B cell (primary cell): ENCODE data around the gene HOXB9. TPM values are rescaled to one million over a fixed set of nuclear protein-coding genes. Genes with fewer than 3 reads are reported as not detected.

Experiments used
- ATAC-seq: fragments of 200-7000 bp; cut with Tn5 transposase; one replicate; pipeline ENCODE4 v1.10.0; 2021; ENCODE audit warnings: low read depth, mild to moderate bottlenecking, moderate number of reproducible peaks, moderate library complexity
- CTCF ChIA-PET: fragments of 350-600 bp; sonication (Branson Sonifier 250); formaldehyde crosslinking; loops from one replicate; lab custom pipeline; 2021; ENCODE audit warnings: antibody characterized with exemption, inconsistent platforms; lab: Charles Lee
- POLR2A ChIA-PET: fragments of 350-600 bp; sonication (Branson Sonifier 250); formaldehyde crosslinking; loops from one replicate; lab custom pipeline; 2021; ENCODE audit warnings: antibody characterized with exemption; lab: Charles Lee
- DNase-seq: peaks from one replicate; pipeline ENCODE4 v3.0.0; 2013
- H2AFZ ChIP-seq: 2 replicates; pipeline ENCODE4 v1.6.1; 2012; ENCODE audit warnings: mild to moderate bottlenecking, low read depth, low read length; ENCODE audit not compliant: insufficient read depth, poor library complexity, severe bottlenecking
- H3K27ac ChIP-seq, 2 donors: 1 replicate in 1 of 2; 2 replicates in 1 of 2; pipeline ENCODE4 v1.5.1; 2012 to 2013; ENCODE audit warnings: low read length in 2 of 2, mild to moderate bottlenecking in 2 of 2, moderate library complexity in 1 of 2
- H3K27me3 ChIP-seq, 4 experiments: fragments of 200-600 bp in 1 of 4; sonication (generic) in 1 of 4; replicated peaks in 1 of 4; 1 replicate in 2 of 4; 2 replicates in 2 of 4; pipeline versions ENCODE4 v1.6.1 to v1.7.0; 2013 to 2016; ENCODE audit warnings: low read length in 3 of 4, mild to moderate bottlenecking in 2 of 4, mixed read lengths in 1 of 4, moderate library complexity in 1 of 4; ENCODE audit not compliant: insufficient read depth in 4 of 4, control insufficient read depth in 3 of 4; ENCODE audit errors: control extremely low read depth in 1 of 4
- H3K36me3 ChIP-seq, 2 experiments: replicated peaks in 1 of 2; 1 replicate in 1 of 2; 2 replicates in 1 of 2; pipeline versions ENCODE4 v1.6.1 to v1.7.1; 2013; ENCODE audit warnings: low read length in 1 of 2; ENCODE audit not compliant: insufficient read depth in 2 of 2, control insufficient read depth in 1 of 2; ENCODE audit errors: control extremely low read depth in 1 of 2, extremely low read depth in 1 of 2
- H3K4me1 ChIP-seq, 2 donors: fragments of 200-600 bp in 1 of 2; sonication (generic) in 1 of 2; 1 replicate in 1 of 2; 2 replicates in 1 of 2; pipeline versions ENCODE4 v1.5.1 to v1.6.1; 2013 to 2017; ENCODE audit warnings: low read length in 2 of 2; ENCODE audit not compliant: control insufficient read depth in 2 of 2, insufficient read depth in 2 of 2
- H3K4me2 ChIP-seq: replicated peaks from 2 replicates; pipeline ENCODE3; 2012; ENCODE audit warnings: mild to moderate bottlenecking, low read depth, low read length; ENCODE audit not compliant: poor library complexity, severe bottlenecking
- H3K4me3 ChIP-seq, 5 experiments: fragments of 200-600 bp in 1 of 5; sonication (generic) in 1 of 5; 1 replicate in 3 of 5; 2 replicates in 2 of 5; pipeline versions ENCODE4 v1.5.1 to v1.7.0; 2011 to 2016; ENCODE audit warnings: low read length in 4 of 5, mild to moderate bottlenecking in 4 of 5, low read depth in 2 of 5, control low read depth in 1 of 5, moderate library complexity in 1 of 5; ENCODE audit not compliant: insufficient read depth in 1 of 5; ENCODE audit errors: control extremely low read depth in 1 of 5, extremely low read depth in 1 of 5
- H3K79me2 ChIP-seq: fragments of 200-600 bp; sonication (generic); one replicate; pipeline ENCODE4 v1.6.0; 2016; ENCODE audit warnings: low read length; ENCODE audit not compliant: control insufficient read depth, insufficient read depth
- H3K9ac ChIP-seq: fragments of 200-600 bp; sonication (generic); 2 replicates; pipeline ENCODE4 v1.6.1; 2017; ENCODE audit warnings: mild to moderate bottlenecking, low read length, moderate library complexity
- H3K9me3 ChIP-seq, 3 donors: one replicate each; pipeline versions ENCODE4 v1.6.1 to v1.7.1; 2013; ENCODE audit warnings: low read length in 2 of 3; ENCODE audit not compliant: control insufficient read depth in 2 of 3, insufficient read depth in 1 of 3; ENCODE audit errors: control extremely low read depth in 1 of 3
- H4K20me1 ChIP-seq: 2 replicates; pipeline ENCODE4 v1.6.0; 2012; ENCODE audit warnings: mild to moderate bottlenecking, low read length; ENCODE audit not compliant: insufficient read depth, control insufficient read depth, poor library complexity, severe bottlenecking
- H3K27ac Mint-ChIP-seq: one replicate; pipeline ENCODE4 v1.8.0; 2021; ENCODE audit warnings: mixed read lengths
- H3K27me3 Mint-ChIP-seq: one replicate; pipeline ENCODE4 v1.8.0; 2021; ENCODE audit warnings: mixed read lengths
- H3K4me1 Mint-ChIP-seq: one replicate; pipeline ENCODE4 v1.8.0; 2021; ENCODE audit warnings: mixed read lengths
- H3K4me3 Mint-ChIP-seq: one replicate; pipeline ENCODE4 v1.8.0; 2021; ENCODE audit warnings: mixed read lengths
- H3K9me3 Mint-ChIP-seq: one replicate; pipeline ENCODE4 v1.8.0; 2022; ENCODE audit warnings: mixed read lengths; ENCODE audit not compliant: insufficient read depth
- CTCF ChIP-seq: fragments of 200-600 bp; IDR thresholded peaks from one replicate; pipeline ENCODE4 v1.8.0; 2022; ENCODE audit warnings: antibody characterized with exemption, mild to moderate bottlenecking
- EZH2 ChIP-seq: IDR thresholded peaks from 2 replicates; pipeline ENCODE4 v1.6.1; 2012; ENCODE audit warnings: borderline replicate concordance, low read depth, mild to moderate bottlenecking, moderate library complexity, low read length; ENCODE audit not compliant: insufficient read depth, poor library complexity, severe bottlenecking
- WGBS: methylation state at CpG from one replicate; pipeline ENCODE4 v1.1.5; 2013; ENCODE audit warnings: missing lambda C conversion rate; ENCODE audit not compliant: insufficient coverage; 5-methylcytosine and 5-hydroxymethylcytosine counted together
- intact Hi-C: fragments of 100-400 bp; cut with micrococcal nuclease; formaldehyde crosslinking; loops from one replicate; pipeline ENCODE4 v1.10.0; 2022
- polyA plus RNA-seq: library from polyadenylated mRNA; depleted of rRNA; stranded (reverse); fragments of >200 nt; gene quantifications from 2 replicates; pipeline ENCODE4 v1.2.3, GENCODE V29; 2012
- total RNA-seq, 2 donors: library from RNA; stranded (reverse); fragments of 120-200 nt in 1 of 2; gene quantifications; 1 replicate in 1 of 2; 2 replicates in 1 of 2; pipeline versions ENCODE4 v1.2.3 to v1.2.4, GENCODE V29; 2013 to 2022

The HOXB9 gene
- total and polyA plus RNA-seq, 2 donors (not counting 1 experiment from before 2014, with no cell fraction given): 0.07 TPM; not detected in 1

GRCh38 chr17:48615963-48616716 lies 10.0 kb downstream of the HOXB9 start:
- POLR2A ChIA-PET: no interaction called here

More at GRCh38 chr17:48615963-48616716, 10.0 kb downstream of the HOXB9 start:
- no peaks in the 10 kb centered on the region for H4K20me1 ChIP-seq
- 71% methylated on average over 4 of the region's 17 CpGs for WGBS
- H3K4me1 Mint-ChIP-seq: peaks cover 46% of the 10 kb centered on the region
- TF ChIP-seq CTCF (no peak), EZH2 (no peak)
- H3K9me3 ChIP-seq: peaks cover 0 to 28% (median 0%) of the 10 kb centered on the region in 3 donors
- no peaks in the 10 kb centered on the region for H3K79me2 ChIP-seq
- H3K9me3 Mint-ChIP-seq: no peaks in the 10 kb centered on the region
- H3K27ac ChIP-seq: no peak overlapping the region
- H3K36me3 ChIP-seq: no peaks in the 10 kb centered on the region
- DNase-seq: peak; percentile 29
- H3K4me1 ChIP-seq: peaks cover 54 to 71% of the 10 kb centered on the region in 2 donors
- H3K4me2 ChIP-seq: no peak overlapping the region
- ATAC-seq: no peak
- H2AFZ ChIP-seq: no peak overlapping the region
- H3K27me3 Mint-ChIP-seq: peaks cover 81% of the 10 kb centered on the region
- H3K9ac ChIP-seq: no peak overlapping the region
- intact Hi-C loops: no loop called here
- peaks cover 0 to 93% (median 63%) of the 10 kb centered on the region in 4 experiments for H3K27me3 ChIP-seq
- H3K4me3 ChIP-seq: no peak overlapping the region
- H3K4me3 Mint-ChIP-seq: no peak overlapping the region
- CTCF ChIA-PET: interaction anchor here (0.7 to 2.1 kb wide), 6 partner anchors 10 to 357 kb away, joined by 3 to 7 read pairs (median 3); partner anchors contain the start of gene HOXB9
- H3K27ac Mint-ChIP-seq: peak overlapping the region; percentile 20
